Natural killer cell (primary cell): ENCODE measurements around the gene CDKL4. TPM values are rescaled to one million over a fixed set of nuclear protein-coding genes. Genes with fewer than 3 reads are reported as not detected.

ENCODE experiments used
- ATAC-seq, 3 donors: fragments of 150-1000 bp in 2 of 3; fragments of 200-7000 bp in 1 of 3; cut with Tn5 transposase; 1 replicate in 1 of 3; 2 replicates in 2 of 3; pipeline ENCODE4 v1.10.0; 2021; ENCODE audit warnings: mild to moderate bottlenecking in 2 of 3, moderate library complexity in 2 of 3
- DNase-seq, 2 donors: peaks; one replicate each; pipeline versions ENCODE4 v3.0.0 to v3.0.0-alpha.2; 2013 to 2021; ENCODE audit warnings: mixed read lengths in 1 of 2
- H3K27ac ChIP-seq: one replicate; pipeline ENCODE4 v1.5.1; 2013; ENCODE audit warnings: mild to moderate bottlenecking, low read length
- H3K27me3 ChIP-seq: one replicate; pipeline ENCODE4 v1.6.1; 2013; ENCODE audit warnings: low read length; ENCODE audit not compliant: control insufficient read depth, insufficient read depth
- H3K36me3 ChIP-seq: one replicate; pipeline ENCODE4 v1.6.1; 2013; ENCODE audit warnings: low read length; ENCODE audit not compliant: control insufficient read depth, insufficient read depth
- H3K4me1 ChIP-seq: one replicate; pipeline ENCODE4 v1.6.1; 2013; ENCODE audit warnings: low read length; ENCODE audit not compliant: control insufficient read depth, insufficient read depth
- H3K4me3 ChIP-seq: one replicate; pipeline ENCODE4 v1.5.1; 2013; ENCODE audit warnings: low read length
- H3K9me3 ChIP-seq: one replicate; pipeline ENCODE4 v1.6.1; 2013; ENCODE audit warnings: low read length; ENCODE audit not compliant: control insufficient read depth, insufficient read depth
- H3K27ac Mint-ChIP-seq, 2 donors: one replicate each; pipeline ENCODE4 v1.8.0; 2022; ENCODE audit warnings: mild to moderate bottlenecking in 2 of 2, mixed read lengths in 2 of 2, moderate library complexity in 1 of 2
- H3K27me3 Mint-ChIP-seq, 2 donors: one replicate each; pipeline ENCODE4 v1.8.0; 2022; ENCODE audit warnings: low read depth in 2 of 2, mixed read lengths in 2 of 2
- H3K36me3 Mint-ChIP-seq: one replicate; pipeline ENCODE4 v1.8.0; 2022; ENCODE audit warnings: mixed read lengths
- H3K4me1 Mint-ChIP-seq, 2 donors: one replicate each; pipeline ENCODE4 v1.8.0; 2022; ENCODE audit warnings: mixed read lengths in 2 of 2
- H3K4me3 Mint-ChIP-seq: one replicate; pipeline ENCODE4 v1.8.0; 2022; ENCODE audit warnings: mild to moderate bottlenecking, moderate library complexity, mixed read lengths
- H3K9me3 Mint-ChIP-seq, 2 donors: one replicate each; pipeline ENCODE4 v1.8.0; 2022; ENCODE audit warnings: mixed read lengths in 2 of 2
- CTCF ChIP-seq: fragments of 200-600 bp; IDR thresholded peaks from one replicate; pipeline ENCODE4 v1.8.0; 2022; ENCODE audit warnings: antibody characterized with exemption
- WGBS: methylation state at CpG from one replicate; pipeline ENCODE4 v1.1.7; 2013; ENCODE audit warnings: missing lambda C conversion rate; ENCODE audit not compliant: insufficient coverage; 5-methylcytosine and 5-hydroxymethylcytosine counted together
- intact Hi-C: fragments of 100-400 bp; cut with micrococcal nuclease; formaldehyde crosslinking; loops from one replicate; pipeline ENCODE4 v1.14.2; 2022
- total RNA-seq, 4 donors: library from RNA; stranded (reverse); fragments of 120-200 nt in 1 of 4; gene quantifications; one replicate each; pipeline versions ENCODE4 v1.2.3 to v1.2.4, GENCODE V29; 2013 to 2022

The CDKL4 gene
- total RNA-seq, 3 donors from 2014 or later (not counting 1 experiment from before 2014, with no cell fraction given), result not detected

DNA sequence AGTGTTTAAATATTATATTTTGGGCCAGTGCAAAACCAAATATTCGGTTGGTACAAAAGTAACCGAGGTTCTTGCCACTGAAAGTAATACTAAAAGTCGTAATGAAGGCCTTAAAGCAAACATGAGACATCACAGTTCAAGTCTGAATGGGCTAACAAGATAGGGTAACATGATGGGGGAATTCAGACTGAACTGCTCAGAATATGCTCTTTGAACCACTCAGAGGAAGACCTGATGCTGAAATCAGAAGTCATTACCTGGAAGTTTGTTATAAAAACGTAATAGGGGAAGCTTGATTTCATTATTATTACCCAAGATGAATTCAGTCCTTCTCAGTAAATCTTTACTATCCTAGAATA, 26.6 kb downstream of the CDKL4 start:
- Mint-ChIP-seq H3K9me3 (no peaks in the 10 kb centered on the region), H3K36me3 (no peaks in the 10 kb centered on the region), H3K4me3 (peak overlapping the region; percentile 53), H3K27me3 (no peaks in the 10 kb centered on the region), H3K4me1 (peaks cover 41 to 43% of the 10 kb centered on the region in 2 donors), H3K27ac (peak overlapping the region; percentile 34 to 76)
- Histone ChIP-seq H3K27ac (peak overlapping the region; percentile 78), H3K36me3 (no peaks in the 10 kb centered on the region), H3K4me3 (no peak overlapping the region), H3K27me3 (no peaks in the 10 kb centered on the region), H3K4me1 (peaks cover 27% of the 10 kb centered on the region), H3K9me3 (no peaks in the 10 kb centered on the region)
- ATAC-seq (peak; percentile 56 to 70 (median 66)), DNase-seq (no peak)
- TF ChIP-seq CTCF, result no peak
- intact Hi-C loops, result no loop called here
- 16% methylated on average over 4 of the region's 4 CpGs for WGBS

DNA sequence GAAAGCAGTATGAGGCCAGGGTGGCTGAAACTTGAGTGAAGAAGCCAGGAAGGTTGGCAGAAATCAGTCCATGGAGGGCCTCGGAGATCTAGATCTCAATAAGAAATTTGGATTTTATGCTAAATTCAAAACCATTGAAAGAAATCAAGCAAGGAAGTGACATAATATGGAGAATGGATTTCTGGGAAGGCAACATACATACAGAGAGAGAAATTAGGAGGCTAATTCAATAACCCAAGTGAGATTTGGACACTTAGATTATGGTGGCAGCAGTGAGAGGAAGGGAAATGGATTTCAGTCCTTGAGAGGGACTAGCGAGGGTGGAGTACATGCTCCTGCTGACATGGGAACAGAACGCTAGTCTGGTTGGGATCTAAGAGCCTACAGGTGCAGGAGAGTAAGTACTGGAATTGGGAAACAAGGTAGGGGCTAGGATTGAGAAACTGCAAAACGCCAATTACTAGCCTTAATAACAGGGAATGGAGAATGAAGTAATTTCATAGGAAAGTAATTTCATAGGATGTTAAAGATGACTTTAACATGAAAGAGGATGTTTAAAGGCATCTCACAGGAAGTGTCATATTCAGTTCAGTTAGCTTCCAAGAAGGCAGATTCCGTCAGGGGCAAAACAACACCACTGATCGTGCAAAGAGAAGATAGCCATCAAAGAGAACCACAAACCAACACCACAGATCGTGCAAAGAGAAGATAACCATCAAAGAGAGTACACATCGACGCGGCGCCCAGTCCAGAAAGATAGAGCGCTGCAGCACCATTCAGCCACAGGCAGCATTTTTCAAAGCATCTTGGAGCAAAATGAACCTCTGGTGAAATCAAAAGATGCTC, 27.2 kb downstream of the CDKL4 start:
- no peaks in the 10 kb centered on the region for H3K27me3 Mint-ChIP-seq
- DNase-seq (peak in 1 of 2 donors; percentile 94), ATAC-seq (peak; percentile 74 to 93 (median 87))
- peak overlapping the region; percentile 78 for H3K27ac ChIP-seq
- no peaks in the 10 kb centered on the region for H3K27me3 ChIP-seq
- peaks cover 27% of the 10 kb centered on the region for H3K4me1 ChIP-seq
- H3K9me3 ChIP-seq, result no peaks in the 10 kb centered on the region
- no peak overlapping the region for H3K4me3 ChIP-seq
- H3K9me3 Mint-ChIP-seq, result no peaks in the 10 kb centered on the region
- H3K4me3 Mint-ChIP-seq, result peak overlapping the region; percentile 53
- no peak for TF ChIP-seq CTCF
- H3K36me3 Mint-ChIP-seq, result no peaks in the 10 kb centered on the region
- H3K27ac Mint-ChIP-seq, result peak overlapping the region; percentile 34 to 76
- WGBS, result 15% methylated on average over 12 of the region's 12 CpGs
- intact Hi-C loops, result no loop called here
- H3K36me3 ChIP-seq, result no peaks in the 10 kb centered on the region
- H3K4me1 Mint-ChIP-seq, result peaks cover 41 to 43% of the 10 kb centered on the region in 2 donors

- H3K36me3 Mint-ChIP-seq, result no peaks in the 10 kb centered on the region
- WGBS, result 57% methylated on average over 2 of the region's 2 CpGs
- H3K4me3 ChIP-seq, result no peak overlapping the region
- no peak overlapping the region for H3K27ac ChIP-seq
- no peaks in the 10 kb centered on the region for H3K9me3 Mint-ChIP-seq
- TF ChIP-seq CTCF, result no peak
- DNase-seq (peak in 1 of 2 donors; percentile 16), ATAC-seq (no peak)
- intact Hi-C loops, result no loop called here
- H3K9me3 ChIP-seq, result no peaks in the 10 kb centered on the region
- no peak overlapping the region for H3K4me3 Mint-ChIP-seq
- no peaks in the 10 kb centered on the region for H3K27me3 ChIP-seq
- peak overlapping the region; percentile 34 to 76 for H3K27ac Mint-ChIP-seq
- peaks cover 41 to 43% of the 10 kb centered on the region in 2 donors for H3K4me1 Mint-ChIP-seq
- no peaks in the 10 kb centered on the region for H3K27me3 Mint-ChIP-seq
- H3K4me1 ChIP-seq, result peaks cover 27% of the 10 kb centered on the region
- no peaks in the 10 kb centered on the region for H3K36me3 ChIP-seq
Observed at GRCh38 chr2:39215545-39215944, 28.2 kb downstream of the CDKL4 start.
